ENCODE results near the gene FSCN2.

Gene FSCN2, protein sequence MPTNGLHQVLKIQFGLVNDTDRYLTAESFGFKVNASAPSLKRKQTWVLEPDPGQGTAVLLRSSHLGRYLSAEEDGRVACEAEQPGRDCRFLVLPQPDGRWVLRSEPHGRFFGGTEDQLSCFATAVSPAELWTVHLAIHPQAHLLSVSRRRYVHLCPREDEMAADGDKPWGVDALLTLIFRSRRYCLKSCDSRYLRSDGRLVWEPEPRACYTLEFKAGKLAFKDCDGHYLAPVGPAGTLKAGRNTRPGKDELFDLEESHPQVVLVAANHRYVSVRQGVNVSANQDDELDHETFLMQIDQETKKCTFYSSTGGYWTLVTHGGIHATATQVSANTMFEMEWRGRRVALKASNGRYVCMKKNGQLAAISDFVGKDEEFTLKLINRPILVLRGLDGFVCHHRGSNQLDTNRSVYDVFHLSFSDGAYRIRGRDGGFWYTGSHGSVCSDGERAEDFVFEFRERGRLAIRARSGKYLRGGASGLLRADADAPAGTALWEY

GRCh38 chr17:81527591-81528383 is at the start of gene FSCN2:
Gene FSCN2 (plus strand): TSS chr17:81528377. CDS start chr17:81528532, 155 bp downstream.
- no peak for FAIRE-seq

DNA sequence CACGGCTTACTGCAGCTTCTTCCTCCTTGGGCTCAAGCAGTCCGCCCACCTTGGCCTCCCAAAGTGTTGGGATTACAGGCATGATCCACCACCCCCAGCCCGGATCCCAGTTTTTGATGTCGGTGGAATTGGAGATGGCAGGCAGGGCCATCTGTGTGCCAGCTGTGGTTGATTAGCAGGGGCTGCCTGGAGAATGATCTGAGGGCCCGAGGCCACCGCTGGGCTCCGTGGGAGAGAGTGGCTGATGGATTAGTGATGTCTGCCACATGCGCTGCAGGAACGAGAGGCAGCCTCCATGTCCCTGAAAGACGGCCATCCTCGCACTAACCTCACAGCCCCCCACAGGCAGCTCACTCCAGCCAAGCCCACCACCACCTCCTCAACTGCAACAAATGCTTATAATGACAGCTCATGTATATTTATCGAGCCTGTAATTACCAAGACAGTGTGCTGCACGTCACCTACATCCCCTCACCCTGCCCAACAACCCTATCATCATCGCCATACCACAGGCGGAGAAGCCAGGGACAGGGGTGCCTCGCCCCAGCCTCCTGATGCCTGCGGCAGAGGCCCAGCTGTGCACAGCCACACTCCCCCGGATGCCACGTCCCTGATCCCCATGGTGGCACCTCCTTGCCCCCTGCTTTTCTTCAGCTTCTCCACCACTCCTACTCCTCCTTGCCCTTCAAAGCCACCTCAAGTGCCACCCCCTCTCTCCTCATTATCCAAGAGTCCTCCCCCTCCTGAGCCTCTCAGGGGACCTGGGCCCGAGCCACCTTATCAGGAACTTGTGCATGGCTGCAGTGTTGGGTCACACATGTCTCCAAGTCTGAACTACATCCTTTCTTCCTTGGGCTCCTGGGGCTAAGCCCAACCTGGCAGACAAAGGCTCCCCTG is 48.8 kb upstream of the FSCN2 start:
- no peak for FAIRE-seq

GRCh38 chr17:81480140-81481072 is 47.8 kb upstream of the FSCN2 start:
- FAIRE-seq: no peak

DNA sequence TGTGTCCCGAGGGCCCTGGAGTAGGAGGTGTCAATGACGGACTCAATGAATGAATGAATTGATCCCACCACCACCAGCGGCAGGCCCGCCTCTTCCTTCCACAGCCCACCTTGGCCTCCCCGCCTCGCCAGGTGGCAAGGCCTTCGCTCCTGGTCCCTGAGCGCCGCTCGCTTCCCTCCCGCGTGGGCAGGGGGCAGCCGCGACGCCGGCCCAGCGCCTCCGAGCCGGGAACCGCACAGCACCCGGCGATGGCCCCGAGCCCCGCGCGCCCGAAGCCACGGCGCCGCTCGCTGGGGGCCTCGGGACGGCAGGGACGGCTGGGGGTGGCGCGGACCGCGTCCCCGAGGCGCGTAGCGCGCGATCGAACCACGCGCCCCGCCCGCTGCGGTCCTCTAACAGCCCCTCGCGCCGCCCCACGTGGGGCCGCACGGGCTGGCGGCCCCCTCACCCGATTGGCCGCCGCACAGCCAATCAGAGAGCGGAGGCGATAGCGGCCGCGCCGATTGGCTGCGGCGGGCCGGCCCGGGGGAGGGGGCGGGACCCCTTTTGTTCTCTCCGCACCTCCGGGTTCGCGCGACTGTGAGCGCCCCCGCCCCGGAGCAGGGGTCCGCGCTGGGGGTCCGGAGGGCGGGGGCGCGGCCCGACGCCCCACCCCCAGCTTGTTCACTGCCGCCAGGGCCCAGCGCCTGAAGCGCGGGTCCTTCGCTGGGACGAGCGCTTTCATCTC is 46.9 kb upstream of the FSCN2 start:
- no peak for FAIRE-seq

DNA sequence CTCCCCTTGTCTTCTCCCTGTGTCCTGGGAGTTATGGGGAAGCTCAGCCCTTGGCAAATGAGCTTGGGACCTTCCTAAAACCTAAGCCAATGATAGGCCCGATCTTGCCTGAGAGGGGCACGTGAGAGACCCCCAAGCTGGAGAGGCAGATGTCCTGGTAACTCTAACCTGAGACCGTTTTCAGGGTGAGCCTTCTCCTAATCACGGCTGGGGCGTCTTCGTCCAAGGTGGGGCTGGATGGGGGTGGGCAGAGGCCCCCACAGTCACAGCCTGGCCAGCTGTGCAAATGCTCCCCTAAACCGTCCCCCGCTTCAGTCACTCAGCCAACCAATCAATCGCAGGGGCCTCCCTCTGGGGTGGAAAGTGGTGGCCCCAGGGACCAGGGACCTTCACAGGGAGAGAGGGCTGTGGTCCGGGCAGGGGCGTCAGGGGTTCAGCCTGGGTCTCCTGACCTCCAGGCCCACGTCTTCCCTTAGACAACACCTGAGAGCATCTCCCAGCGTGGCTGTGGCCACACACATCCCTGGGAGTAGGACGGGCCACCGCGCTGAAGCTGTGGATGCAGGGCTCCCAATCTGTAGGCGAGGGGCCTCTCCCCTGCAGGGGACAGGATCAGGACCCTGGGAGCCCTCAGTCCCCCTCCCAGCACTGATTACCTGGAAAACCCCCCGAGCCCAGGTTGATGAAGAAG is 46.2 kb upstream of the FSCN2 start:
- no peak for FAIRE-seq

DNA sequence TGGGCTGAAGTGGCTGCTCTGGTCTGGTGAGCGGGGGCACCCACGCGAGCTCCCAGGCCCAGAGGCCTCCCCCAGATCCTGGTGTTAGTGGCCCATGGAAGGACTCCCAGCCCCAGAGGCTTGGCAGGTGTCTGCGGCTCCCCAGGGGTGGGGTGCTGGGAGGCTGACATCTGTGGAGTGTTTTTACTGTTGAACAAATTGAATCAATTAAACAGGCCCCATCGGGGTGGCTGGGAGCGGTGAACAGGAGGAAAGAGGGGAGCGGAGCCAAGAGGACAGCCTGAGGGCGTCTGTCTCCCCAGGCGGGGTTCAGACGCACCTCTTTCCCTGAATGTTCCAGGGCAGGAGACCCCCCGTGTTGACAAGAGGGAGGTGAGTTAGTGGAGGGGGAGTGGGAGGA is 45.5 kb upstream of the FSCN2 start:
- no peak for FAIRE-seq

GRCh38 chr17:81483085-81483861 is 44.9 kb upstream of the FSCN2 start:
- no peak for FAIRE-seq

DNA sequence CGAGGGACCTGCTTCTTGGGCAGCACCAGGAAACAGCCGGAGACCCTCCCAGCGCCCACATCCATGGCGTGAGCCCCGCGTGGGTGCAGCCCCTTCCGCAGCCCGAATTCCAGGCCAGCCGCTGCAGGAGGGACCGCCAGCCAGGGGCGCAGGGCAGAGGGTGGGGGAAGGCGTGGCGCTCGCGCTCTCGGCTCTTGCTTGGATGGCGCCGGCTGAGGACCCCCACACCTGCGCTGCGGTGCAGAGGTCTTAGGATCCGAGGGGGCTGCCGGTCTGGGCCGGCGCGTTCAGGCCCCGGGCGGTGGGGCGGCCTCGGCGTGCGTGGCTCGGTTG is 44.3 kb upstream of the FSCN2 start:
- no peak for FAIRE-seq

GRCh38 chr17:81484195-81484979 is 43.8 kb upstream of the FSCN2 start:
- no peak for FAIRE-seq

DNA sequence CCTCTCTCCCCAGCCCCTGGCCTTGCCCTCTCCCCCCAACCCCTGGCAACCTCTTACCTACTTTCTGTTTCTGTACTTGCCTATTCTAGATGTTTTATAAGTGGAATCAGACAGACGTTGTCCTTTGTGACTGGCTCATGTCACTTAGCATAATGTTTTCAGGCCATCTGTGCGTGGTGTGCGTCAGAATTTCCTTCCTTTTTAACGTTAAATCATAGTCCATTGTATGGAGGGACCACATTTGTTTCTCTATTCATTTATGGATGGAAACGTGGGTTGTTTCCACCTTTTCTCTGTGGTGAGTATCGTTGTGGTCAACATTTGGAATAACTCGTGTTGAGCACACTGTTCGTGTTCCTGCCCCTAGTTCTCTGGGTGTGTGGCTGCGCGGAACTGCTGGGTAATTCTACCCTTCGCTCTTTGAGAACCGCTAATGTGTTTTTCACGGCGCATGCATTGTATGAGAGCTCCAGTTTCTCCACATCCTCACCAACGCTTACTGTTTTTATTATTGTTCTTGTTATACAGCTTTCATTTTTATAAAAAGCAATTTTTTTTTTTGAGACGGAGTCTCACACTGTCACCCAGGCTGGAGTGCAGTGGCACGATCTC is 41.9 kb upstream of the FSCN2 start:
- FAIRE-seq: no peak

- FAIRE-seq: no peak
These were observed 41.1 kb upstream of the FSCN2 start for GRCh38 chr17:81487089-81487486.

DNA sequence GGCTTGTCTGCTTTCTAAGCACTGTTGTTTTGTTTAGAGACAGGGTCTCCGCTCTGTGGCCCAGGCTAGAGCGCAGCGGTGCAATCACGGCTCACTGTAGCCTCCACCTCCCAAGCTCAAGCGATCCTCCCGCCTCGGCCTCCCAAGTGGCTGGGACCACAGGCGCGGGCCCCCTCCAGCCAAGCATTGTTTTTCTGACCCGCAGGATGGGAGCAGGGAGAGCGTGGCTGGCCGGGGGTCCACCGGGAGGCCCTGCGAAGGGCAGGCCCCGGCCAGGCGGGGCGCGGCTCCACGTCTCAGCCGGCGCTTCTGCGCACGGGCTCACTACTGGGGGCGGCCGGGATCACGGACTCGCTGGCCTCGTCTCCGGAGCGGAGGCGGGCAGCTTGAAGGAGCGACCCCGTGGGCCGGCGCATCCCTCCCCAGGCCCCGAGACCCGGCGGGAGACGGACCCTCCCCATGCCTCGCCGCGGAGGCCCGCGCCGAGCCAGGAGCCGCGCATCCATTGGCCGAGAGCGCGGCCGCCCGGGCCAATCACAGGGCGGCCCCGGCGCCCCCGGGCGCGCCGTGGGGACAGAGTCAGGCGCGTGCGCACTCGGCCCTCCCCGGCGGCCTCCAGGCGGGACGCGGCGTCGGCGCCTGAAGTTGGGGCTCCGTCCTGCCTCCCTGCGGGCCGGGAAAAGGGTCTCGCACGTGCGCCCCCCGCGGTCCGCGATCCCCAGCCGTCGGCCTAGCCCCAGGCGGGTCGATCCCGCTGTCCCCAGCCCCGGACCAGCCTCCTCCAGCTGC is 40.5 kb upstream of the FSCN2 start:
- FAIRE-seq: no peak

GRCh38 chr17:81488276-81488860 is 39.8 kb upstream of the FSCN2 start:
- FAIRE-seq: no peak

DNA sequence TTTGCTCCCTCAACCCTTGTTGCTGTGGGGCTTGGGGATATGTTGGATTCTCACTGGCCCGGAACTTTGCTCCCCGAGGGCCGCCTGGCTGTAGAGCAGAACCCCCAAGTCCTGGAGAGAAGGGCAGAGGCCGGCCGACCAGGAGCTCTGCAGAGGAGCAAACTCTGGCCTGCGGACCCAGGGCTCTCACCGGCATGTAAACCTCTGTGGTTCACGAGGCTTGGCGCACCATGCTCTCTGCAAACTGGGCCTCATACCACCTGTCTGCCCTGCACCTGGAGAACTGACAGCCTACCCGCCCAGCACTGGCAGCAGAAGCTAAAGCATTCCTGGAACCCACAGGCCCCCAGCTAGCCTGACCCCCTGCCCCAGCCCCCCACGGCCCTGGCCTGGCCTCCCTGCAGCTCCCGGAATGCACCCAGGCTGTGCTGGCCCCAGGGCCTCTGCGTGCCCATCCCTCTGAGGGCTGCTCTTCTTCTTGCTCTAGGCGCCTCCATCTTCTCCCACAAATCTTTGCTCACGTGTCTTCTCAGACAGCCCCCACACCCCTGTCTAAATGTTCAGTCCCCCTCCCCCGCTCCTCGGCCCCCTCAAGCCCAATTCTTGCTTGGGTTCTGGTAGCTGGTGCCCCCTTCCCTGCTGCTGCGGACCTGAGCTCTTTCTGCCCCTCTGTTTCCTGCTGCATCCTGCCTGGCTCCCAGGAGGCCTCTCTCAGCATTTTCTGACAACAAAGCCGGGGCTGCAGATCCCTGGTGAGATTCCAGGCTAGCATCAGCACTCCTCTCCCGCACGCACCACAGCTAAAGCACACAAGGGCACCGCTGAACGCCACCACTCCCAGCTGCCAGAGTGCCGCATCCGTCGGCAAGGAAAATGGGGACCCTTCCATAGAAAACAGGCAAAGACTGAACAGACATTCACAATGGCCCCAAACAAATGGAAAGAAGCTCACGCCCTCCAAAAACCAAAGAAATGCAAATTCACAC is 38.9 kb upstream of the FSCN2 start:
- no peak for FAIRE-seq

- FAIRE-seq: no peak
These were observed 37.9 kb upstream of the FSCN2 start for GRCh38 chr17:81489998-81490992.
